NCI-H460 (cell line): ENCODE results near the gene TACC2. TPM values are rescaled to one million over a fixed set of nuclear protein-coding genes. Genes with fewer than 3 reads are reported as not detected.

Experiments used
- DNase-seq: peaks from one replicate; pipeline ENCODE4 v3.0.0-alpha.2; 2016; ENCODE audit warnings: low read depth; ENCODE audit errors: extremely low read depth
- total RNA-seq: library from RNA; depleted of rRNA; stranded (reverse); fragments of >200 nt; shearing (Covaris generic); gene quantifications from 2 replicates; pipeline ENCODE4 v1.2.3, GENCODE V29; 2014

The TACC2 gene
- total RNA-seq, 1 experiment from 2014 or later = 31.1 TPM

DNA sequence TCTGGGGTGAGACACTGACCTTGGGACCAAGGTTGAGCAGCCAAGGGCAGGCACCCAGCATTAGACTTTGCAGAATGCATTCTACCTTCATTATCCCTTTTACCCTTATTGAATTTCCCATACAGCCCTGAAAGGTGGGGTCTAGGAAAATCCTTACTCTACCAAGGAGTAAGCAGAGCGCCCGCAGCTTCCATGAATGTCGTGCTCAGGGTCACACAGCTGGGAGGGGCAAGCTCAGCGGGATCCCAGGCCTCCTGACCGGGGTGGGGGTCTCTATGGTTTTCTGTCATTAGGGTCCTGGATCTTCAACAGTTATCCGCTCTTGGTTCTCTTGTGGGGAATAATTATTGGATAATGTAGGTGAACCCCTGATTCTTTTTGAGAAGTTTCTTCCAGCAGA, 251.4 kb downstream of the TACC2 start:
- no peak for DNase-seq

DNA sequence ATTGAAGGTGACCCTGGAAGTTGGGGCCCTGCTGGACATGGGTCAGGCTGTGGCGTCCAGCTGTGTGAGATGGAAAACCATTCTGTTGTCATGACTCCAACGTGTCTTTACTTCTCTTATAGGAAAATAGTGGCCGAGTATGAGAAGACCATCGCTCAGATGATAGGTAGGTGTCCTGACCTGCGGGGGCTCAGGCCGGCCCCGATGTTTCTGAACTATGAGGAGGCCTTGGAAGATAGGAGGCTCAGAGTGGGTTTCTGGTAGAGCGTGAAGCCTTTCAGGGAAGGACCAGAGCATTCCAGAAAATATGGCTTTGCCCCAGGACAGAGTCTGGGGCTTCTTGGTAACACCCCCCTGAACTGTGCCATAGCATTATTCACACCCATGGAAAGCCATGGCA, 252.9 kb downstream of the TACC2 start:
- DNase-seq = no peak

- DNase-seq = no peak
These were observed 254.6 kb downstream of the TACC2 start for GRCh38 chr10:122243550-122243949.

DNA sequence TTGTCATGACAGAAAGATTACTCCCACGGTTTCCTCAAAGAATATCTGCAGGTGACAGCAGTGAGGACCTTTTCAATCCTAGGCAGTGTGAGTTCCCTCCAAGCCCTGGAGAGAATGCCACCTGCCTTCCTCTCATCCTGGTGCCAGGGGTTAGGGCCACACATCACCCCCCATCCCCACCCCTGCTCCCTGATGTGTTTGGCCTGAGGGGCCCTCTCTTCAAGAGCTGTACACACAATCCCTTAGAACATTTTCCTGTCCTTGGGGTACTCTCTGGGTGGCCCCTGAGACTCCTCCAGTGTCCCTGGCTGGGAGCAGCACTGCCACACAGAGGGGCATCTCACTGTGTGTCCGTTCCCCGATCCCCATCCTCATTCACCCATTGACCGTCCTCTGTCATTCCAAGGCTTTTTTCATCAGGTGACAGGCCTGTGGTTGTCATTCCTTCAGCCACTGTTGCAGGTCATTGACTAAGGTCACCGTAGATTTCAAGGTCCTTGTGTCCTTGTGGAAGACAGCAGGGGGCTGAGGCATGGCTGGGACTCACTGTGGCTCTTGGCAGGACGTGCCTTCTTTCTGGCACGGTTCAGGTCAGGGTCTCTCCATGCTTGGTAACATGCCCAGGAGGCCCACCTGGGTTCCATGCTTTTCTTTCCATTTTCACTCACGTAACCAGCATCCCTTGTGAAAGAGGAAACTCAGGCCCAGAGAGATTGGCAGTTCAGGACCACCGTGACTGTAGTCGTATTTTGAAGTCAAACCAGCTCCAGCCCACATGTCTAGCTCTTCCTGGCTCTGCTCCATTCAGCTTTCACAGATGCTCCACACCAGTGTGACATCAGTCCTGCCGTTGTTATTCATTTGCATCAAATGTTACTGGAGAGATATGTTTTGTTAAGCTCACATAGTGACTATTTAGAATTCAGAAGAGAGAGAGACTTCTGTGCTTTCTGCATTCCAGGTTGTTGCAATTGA, 255.3 kb downstream of the TACC2 start:
- no peak for DNase-seq

DNA sequence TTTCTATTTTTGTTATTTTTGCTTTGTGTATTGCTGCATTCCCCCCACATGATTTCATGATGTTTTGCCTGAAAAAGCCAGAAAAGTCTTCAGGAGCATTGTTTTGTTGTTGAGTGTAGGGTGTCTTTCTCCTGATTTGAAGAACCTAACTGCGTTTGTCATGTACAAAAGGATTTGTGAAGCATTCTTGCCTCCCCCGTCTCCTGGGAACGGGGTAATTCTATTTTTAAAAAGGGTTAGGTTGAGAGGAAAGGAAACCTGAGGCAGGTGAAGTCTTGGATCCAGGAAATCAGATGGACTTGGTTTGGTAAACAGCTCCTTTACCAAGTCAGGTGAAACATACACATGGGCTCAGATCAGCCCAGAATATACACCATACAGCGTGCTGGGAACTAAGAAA, 256.2 kb downstream of the TACC2 start:
- no peak for DNase-seq

DNA sequence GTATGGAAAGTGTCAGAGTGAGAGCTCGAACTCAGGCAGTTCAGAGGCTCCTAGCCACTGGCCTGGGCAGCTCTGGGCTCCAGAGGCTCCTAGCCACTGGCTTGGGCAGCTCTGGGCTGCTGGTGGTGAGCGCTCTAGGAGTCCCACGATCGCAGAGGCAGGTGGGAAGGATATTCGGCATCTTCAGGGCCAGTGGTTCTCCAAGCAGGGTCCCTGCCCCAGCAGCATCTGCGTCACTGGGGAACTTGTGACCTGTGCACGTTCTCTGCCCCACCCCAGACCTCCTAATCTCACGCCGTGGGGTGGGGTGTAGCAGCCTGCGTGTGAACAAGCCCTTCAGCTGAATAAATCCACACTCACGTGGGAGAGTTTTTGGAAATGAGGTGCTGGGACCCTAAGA, 256.9 kb downstream of the TACC2 start:
- no peak for DNase-seq

DNA sequence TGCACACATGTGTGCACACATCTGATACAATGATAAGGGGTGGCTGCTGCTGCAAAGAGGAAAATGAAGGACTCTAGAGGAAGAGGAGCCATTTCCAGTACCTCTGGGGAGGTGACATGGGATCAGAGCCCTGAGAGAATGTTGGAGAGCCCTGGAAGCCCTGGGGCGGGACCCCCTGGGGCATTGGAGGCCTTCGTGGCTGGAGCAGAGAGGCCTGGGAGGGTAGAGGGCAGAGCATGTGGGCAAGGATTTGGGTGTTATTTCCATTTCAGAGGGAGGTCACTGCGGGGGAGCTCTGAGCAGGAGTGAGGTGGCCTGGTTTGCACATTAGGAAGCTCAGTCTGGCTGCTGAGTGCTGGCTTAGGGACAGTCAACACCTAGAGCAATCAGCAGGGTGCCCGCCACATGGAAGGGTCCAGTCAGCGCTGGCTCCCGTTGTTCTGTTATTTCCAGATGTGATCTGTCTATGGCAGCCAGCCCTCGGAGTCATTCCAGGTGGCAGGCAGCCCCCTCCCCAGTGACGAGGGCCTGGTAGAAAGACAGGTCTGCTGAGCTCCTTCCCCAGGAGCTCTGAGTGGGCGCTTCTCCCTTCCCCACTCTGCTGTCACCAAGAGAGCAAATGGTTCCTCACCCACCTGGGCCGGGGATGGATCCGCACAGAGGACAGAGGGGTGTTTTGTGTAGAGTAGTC, 258.0 kb downstream of the TACC2 start:
- no peak for DNase-seq

DNA sequence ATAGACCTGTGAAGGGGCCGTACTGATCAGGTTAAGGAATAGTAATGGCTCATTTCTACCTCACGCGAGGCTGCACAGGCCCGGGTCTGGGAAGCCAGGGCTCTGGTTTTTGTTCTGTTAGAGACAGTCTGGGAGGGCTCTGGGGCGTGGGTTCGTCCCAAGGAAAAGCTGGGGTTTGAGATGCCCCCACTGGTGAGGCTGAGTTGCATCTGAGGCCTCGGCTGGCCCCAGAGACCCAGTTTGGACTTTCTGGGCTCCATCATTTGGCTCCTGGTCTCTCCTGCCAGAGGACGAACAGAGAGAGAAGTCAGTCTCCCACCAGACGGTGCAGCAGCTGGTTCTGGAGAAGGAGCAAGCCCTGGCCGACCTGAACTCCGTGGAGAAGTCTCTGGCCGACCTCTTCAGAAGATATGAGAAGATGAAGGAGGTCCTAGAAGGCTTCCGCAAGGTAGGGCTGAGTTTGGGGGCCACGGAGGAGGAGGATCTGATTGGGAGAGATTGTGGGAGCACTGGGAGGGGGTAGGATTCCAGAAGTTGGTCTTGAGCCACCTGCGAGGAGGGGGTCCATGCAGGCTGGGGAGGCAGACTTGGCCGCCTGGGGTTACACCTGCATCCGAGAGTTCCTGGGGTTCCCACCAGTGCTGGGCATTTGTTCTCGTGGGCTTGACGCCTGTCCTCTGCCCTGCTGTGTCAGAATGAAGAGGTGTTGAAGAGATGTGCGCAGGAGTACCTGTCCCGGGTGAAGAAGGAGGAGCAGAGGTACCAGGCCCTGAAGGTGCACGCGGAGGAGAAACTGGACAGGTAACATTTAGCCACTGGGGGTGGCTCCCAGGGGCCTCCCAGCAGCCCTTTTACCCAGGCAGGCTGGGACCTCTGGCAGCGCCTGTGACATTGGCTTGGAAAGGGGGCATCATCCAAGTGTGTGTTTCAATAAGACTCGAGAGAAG, 259.7 kb downstream of the TACC2 start:
- DNase-seq = no peak

- DNase-seq = no peak
These were observed 260.4 kb downstream of the TACC2 start for GRCh38 chr10:122249303-122249850.

DNA sequence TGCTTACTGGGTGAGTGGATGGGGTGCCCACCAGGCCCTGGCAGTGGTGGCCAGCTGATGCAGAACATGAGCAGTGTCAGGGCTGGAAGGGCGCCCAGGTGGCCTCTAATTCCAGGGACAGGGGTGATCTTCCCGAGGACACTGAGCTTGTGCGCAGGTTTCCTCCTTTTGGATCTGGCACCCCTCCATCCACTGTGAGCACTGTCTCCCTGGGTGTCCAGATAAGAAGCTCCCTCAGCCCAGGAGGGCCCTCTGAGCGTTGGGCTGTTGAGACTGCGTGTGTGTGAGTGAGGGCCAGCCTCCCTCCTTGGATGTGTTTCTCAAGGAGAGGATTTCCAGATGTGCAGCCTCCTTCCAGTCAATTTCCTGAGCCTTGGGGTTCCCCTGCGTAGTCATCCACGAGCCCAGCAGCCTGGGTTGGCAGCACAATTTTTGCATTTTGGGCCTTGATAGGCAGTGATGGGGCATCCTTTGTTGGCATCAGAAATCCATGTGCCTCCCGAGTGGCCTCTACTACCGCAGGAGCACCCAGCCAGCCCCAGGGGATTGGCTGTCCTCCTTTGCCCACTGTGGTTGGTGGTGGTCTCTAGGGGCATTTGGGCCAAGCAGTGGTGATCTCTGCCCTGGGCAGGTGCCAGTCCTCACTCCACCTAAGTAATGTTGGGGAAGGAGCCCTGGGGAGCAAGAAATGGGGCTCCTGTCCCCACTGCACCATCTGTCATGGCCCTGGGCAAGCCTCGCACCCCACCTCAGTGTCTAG, 261.2 kb downstream of the TACC2 start:
- DNase-seq = no peak

DNA sequence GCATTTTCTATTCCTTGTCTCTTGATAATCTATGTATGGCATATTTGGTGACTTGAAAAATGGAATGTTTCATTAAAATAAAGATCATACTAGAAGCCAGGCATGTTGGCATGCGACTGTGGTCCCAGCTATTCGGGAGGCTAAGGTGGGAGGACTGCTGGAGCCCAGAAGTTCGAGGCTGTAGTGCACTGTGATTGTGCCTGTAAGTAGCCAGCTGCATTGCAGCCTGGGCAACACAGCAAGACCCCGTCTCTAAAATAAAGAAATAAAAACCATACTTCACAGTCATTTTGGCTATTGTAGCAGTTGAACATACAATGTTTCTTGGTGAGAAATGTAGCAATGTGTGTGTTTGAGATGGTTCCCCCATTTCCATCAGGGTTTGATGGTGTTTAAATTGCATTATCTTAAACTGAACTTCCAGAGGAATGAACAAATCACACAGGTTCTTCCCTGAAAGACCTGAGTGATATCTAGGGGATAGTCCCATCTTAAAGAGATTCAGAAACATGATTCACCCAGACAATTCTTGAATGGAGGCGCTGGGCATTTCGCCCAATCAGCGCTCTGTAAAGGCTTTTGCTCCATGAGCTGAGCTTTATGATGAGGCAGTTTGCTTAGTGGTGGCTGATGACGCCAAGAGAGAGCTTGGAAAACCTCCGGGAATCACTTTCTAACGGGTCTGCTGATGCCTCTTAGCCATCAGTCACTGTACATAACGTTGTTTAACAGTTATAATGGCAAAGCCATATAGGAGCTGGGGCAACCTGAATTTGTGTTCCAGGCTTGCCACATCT, 262.7 kb downstream of the TACC2 start:
- DNase-seq = no peak

DNA sequence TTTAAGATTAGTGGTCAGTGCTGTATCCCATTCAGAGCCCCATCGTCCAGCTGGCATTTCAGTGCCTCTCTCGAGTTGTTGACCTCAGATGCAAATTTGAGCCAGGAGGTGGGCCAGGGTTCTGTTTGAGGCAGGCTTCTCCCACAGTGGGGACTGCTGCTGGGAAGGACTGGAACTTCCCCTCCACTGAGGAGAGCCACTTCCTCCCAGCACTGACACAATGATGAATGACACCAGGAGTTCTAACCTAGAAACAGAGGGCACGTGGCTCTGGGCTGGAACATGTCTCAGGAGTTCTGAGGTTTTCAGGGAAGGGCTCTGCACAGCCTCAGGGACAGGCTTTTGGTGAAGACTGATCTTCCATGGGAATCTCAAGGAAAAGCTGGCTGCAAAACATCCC, 263.8 kb downstream of the TACC2 start:
- no peak for DNase-seq

DNA sequence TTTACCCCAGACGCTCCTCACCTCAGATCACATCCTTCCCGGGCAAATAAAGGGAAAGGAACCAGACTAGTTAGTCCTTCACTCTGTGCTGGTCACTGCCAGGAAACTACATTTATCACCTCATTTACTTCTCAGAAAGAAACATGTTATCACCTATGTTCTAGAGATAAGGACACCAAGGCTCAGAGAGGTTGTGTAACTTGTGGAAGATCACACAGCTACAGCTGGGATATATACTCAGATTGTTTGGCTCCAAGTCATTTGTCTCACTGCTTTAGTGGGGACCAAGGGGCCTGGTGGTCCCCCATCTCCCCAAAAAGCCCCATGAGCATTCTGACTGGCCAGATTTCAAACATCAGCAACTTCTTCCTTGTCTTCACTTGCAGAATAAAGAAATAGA, 264.6 kb downstream of the TACC2 start:
- no peak for DNase-seq

GRCh38 chr10:122254831-122255230, 265.9 kb downstream of the TACC2 start:
- no peak for DNase-seq

DNA sequence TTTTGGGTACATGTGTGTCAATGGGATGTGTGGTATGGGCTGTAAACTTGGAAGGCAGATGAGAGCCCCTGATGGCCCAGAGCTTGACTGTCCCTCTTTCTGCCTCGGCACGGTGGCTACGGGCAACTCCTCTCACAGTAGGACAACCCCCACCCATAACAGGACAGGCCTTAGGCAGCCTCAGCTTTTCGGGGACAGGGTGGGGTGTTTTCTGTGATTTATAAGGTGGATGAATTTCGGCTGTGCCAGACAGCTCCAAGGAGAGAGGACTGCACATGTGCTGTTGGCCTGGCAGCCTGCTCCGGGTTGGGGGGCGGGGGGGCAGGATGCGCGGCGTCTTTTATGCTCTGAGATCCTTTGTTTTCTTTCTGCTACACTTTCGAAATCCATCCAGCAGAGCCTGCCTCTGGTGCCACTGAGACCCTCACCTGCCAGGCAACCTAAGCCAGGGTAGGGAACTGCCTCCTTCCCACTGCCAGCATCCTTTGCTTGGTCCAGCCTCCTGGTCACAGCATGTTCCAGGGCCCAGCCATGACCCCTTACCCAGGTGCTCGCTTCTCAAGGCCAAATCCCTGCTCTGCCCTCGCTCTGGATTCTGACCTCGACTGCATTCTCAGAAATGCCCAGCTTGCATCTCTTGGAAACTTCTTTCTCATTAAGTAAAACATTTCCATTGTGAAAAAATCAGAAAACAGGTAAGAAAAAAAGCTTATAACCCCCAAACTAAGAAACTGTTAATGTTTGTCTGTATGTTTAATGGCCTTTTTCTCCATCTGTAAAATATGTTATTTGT, 266.7 kb downstream of the TACC2 start:
- DNase-seq = no peak

GRCh38 chr10:122257041-122257440, 268.1 kb downstream of the TACC2 start:
- no peak for DNase-seq

DNA sequence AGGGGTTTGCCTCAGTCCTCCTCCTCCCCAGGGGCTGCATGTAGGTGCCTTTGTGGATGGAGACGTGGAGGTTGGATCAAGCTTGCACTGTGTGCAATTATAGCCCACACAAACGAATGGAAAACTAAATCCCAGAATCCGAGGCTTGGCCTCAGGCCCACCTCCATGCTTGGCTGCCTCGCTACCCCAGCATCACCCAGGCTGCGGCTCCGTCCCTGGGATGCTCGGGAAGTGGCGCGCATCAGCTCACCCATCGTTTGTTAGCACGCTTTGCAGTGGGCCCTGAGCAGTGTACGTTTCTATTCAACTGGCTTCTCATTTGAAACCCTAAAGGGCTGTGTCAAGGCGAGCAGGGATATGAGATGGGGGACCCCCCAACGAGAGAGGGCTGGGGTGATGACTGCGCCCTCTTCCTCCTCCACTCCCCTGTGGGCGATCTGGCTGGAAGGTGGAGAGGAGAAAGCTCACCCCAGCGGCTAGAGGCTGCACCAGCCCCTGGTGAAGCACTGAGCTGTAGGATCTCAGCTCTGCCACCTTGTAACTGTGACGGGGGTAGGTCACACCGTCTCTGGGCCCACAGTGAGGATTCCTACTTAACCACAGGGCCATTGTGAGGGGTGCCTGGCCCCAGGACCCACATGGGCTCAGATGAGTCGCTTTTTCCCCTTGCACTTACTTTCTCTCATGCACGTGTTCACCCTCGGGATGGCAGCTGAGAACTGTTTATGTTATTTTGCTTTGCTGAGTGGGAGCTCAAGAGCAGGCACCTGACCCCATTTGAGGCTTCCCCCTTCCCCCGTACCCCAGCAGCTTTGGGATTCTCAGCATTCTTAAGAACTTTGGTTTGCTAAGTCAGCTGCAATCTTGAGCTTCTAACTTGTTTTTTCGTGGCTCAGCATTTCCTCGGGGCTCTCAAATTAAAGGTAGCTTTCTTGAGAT, 269.4 kb downstream of the TACC2 start:
- no peak for DNase-seq
